Measurements from ENCODE around the gene PCGF2. TPM values are rescaled to one million over a fixed set of nuclear protein-coding genes. Genes with fewer than 3 reads are reported as not detected.
"Not testable (repeated sequence)": the region's sequence is repeated elsewhere in the genome, so short reads cannot be mapped to it uniquely, and the experiment has no call there.

The PCGF2 gene
- 27.7 TPM for polyA plus RNA-seq
- long read RNA-seq, donor 1, partial matches to known transcripts = 0 of 11 reads
- long read RNA-seq, donor 1, other reads (novel, unspliced or antisense) = 11 of 11 reads
- long read RNA-seq, donor 2, partial matches to known transcripts = 408 of 414 reads
- long read RNA-seq, donor 2, other reads (novel, unspliced or antisense) = 5 of 414 reads
- long read RNA-seq, donor 3 = 0 reads
- long read RNA-seq, donor 4, partial matches to known transcripts = 0 of 1 reads
- long read RNA-seq, donor 4, other reads (novel, unspliced or antisense) = 0 of 1 reads
- long read RNA-seq, donor 5, partial matches to known transcripts = 0 of 11 reads
- long read RNA-seq, donor 5, other reads (novel, unspliced or antisense) = 7 of 11 reads
- long read RNA-seq, donor 6 = 0 reads
- long read RNA-seq, donor 7 = 0 reads
- long read RNA-seq, donor 8, partial matches to known transcripts = 10 of 23 reads
- long read RNA-seq, donor 8, other reads (novel, unspliced or antisense) = 11 of 23 reads
- long read RNA-seq, donor 9 = 0 reads
- long read RNA-seq, donor 10, partial matches to known transcripts = 265 of 265 reads
- long read RNA-seq, donor 10, other reads (novel, unspliced or antisense) = 0 of 265 reads
- long read RNA-seq, donor 11, partial matches to known transcripts = 208 of 209 reads
- long read RNA-seq, donor 11, other reads (novel, unspliced or antisense) = 0 of 209 reads

- no CpG with 5 or more reads among the region's 47 CpGs for WGBS (ENCODE audit: insufficient coverage, low lambda C conversion rate)
- peaks cover 9% of the 10 kb centered on the region for H3K27me3 ChIP-seq (ENCODE audit: control insufficient read depth, insufficient read depth, low read length)
- no peaks in the 10 kb centered on the region for H3K9me3 ChIP-seq (ENCODE audit: control insufficient read depth, low read depth, low read length)
- peak within 1 kb of the TSS; percentile 87 for H3K27ac ChIP-seq (ENCODE audit: low read length)
- H3K4me3 ChIP-seq (ENCODE audit: low read length) = peak within 1 kb of the TSS; percentile 81
- H3K36me3 ChIP-seq (ENCODE audit: control insufficient read depth, insufficient read depth, low read length) = no peaks in the 10 kb centered on the region
- peak; percentile 85 to 86 for DNase-seq
- H3K4me1 ChIP-seq (ENCODE audit: control insufficient read depth, insufficient read depth, low read length) = peaks cover 50% of the 10 kb centered on the region
Measured at GRCh38 chr17:38748149-38748891, at the start of gene PCGF2. Gene PCGF2 (minus strand): TSS chr17:38748336. CDS start chr17:38740402, 7,934 bp downstream.

GRCh38 chr17:38797828-38798227 is 49.7 kb upstream of the PCGF2 start:
- WGBS (ENCODE audit: insufficient coverage, low lambda C conversion rate) = no CpG with 5 or more reads among the region's 6 CpGs
- DNase-seq = peak in 1 of 2 donors; percentile 8
- Histone ChIP-seq H3K27ac (ENCODE audit: low read length) (no peak overlapping the region), H3K4me3 (ENCODE audit: low read length) (peak overlapping the region; percentile 73), H3K36me3 (ENCODE audit: control insufficient read depth, insufficient read depth, low read length) (peaks cover 14% of the 10 kb centered on the region), H3K4me1 (ENCODE audit: control insufficient read depth, insufficient read depth, low read length) (peaks cover 32% of the 10 kb centered on the region), H3K9me3 (ENCODE audit: control insufficient read depth, low read depth, low read length) (no peaks in the 10 kb centered on the region), H3K27me3 (ENCODE audit: control insufficient read depth, insufficient read depth, low read length) (no peaks in the 10 kb centered on the region)

- Histone ChIP-seq H3K9me3 (ENCODE audit: control insufficient read depth, low read depth, low read length) (no peaks in the 10 kb centered on the region), H3K27ac (ENCODE audit: low read length) (peak overlapping the region; percentile 81), H3K4me1 (ENCODE audit: control insufficient read depth, insufficient read depth, low read length) (peaks cover 32% of the 10 kb centered on the region), H3K27me3 (ENCODE audit: control insufficient read depth, insufficient read depth, low read length) (no peaks in the 10 kb centered on the region), H3K4me3 (ENCODE audit: low read length) (no peak overlapping the region), H3K36me3 (ENCODE audit: control insufficient read depth, insufficient read depth, low read length) (peaks cover 7% of the 10 kb centered on the region)
- peak in 1 of 2 donors; percentile 36 for DNase-seq
- no CpG with 5 or more reads among the region's 5 CpGs for WGBS (ENCODE audit: insufficient coverage, low lambda C conversion rate)
Measured at GRCh38 chr17:38797158-38797490, 49.0 kb upstream of the PCGF2 start.

GRCh38 chr17:38796451-38797157 is 48.5 kb upstream of the PCGF2 start:
- Histone ChIP-seq H3K4me3 (ENCODE audit: low read length) (no peak overlapping the region), H3K27ac (ENCODE audit: low read length) (peak overlapping the region; percentile 81)
- DNase-seq = peak; percentile 64 to 83

GRCh38 chr17:38794221-38794620 is 46.1 kb upstream of the PCGF2 start:
- H3K36me3 ChIP-seq (ENCODE audit: control insufficient read depth, insufficient read depth, low read length) = peaks cover 1% of the 10 kb centered on the region
- no peak overlapping the region for H3K27ac ChIP-seq (ENCODE audit: low read length)
- H3K9me3 ChIP-seq (ENCODE audit: control insufficient read depth, low read depth, low read length) = no peaks in the 10 kb centered on the region
- WGBS (ENCODE audit: insufficient coverage, low lambda C conversion rate) = 100% methylated on average over 1 of the region's 5 CpGs
- H3K27me3 ChIP-seq (ENCODE audit: control insufficient read depth, insufficient read depth, low read length) = no peaks in the 10 kb centered on the region
- DNase-seq = no peak
- no peak overlapping the region for H3K4me3 ChIP-seq (ENCODE audit: low read length)
- peaks cover 32% of the 10 kb centered on the region for H3K4me1 ChIP-seq (ENCODE audit: control insufficient read depth, insufficient read depth, low read length)

More at GRCh38 chr17:38796451-38797157, 48.5 kb upstream of the PCGF2 start:
- no peaks in the 10 kb centered on the region for H3K9me3 ChIP-seq (ENCODE audit: control insufficient read depth, low read depth, low read length)
- peaks cover 32% of the 10 kb centered on the region for H3K4me1 ChIP-seq (ENCODE audit: control insufficient read depth, insufficient read depth, low read length)
- peaks cover 2% of the 10 kb centered on the region for H3K36me3 ChIP-seq (ENCODE audit: control insufficient read depth, insufficient read depth, low read length)
- no peaks in the 10 kb centered on the region for H3K27me3 ChIP-seq (ENCODE audit: control insufficient read depth, insufficient read depth, low read length)
- no CpG with 5 or more reads among the region's 5 CpGs for WGBS (ENCODE audit: insufficient coverage, low lambda C conversion rate)

- Histone ChIP-seq H3K27me3 (ENCODE audit: control insufficient read depth, insufficient read depth, low read length) (no peaks in the 10 kb centered on the region), H3K36me3 (ENCODE audit: control insufficient read depth, insufficient read depth, low read length) (peaks cover 9% of the 10 kb centered on the region), H3K9me3 (ENCODE audit: control insufficient read depth, low read depth, low read length) (no peaks in the 10 kb centered on the region), H3K4me1 (ENCODE audit: control insufficient read depth, insufficient read depth, low read length) (peaks cover 9% of the 10 kb centered on the region), H3K27ac (ENCODE audit: low read length) (no peak overlapping the region), H3K4me3 (ENCODE audit: low read length) (no peak overlapping the region)
- WGBS (ENCODE audit: insufficient coverage, low lambda C conversion rate) = no CpG with 5 or more reads among the region's 5 CpGs
- no peak for DNase-seq
Measured at GRCh38 chr17:38791162-38791561, 43.0 kb upstream of the PCGF2 start.

GRCh38 chr17:38790148-38790707 is 42.1 kb upstream of the PCGF2 start:
- not testable (repeated sequence) for H3K4me1 ChIP-seq (ENCODE audit: control insufficient read depth, insufficient read depth, low read length); H3K9me3 ChIP-seq (ENCODE audit: control insufficient read depth, low read depth, low read length); DNase-seq; H3K27ac ChIP-seq (ENCODE audit: low read length); H3K27me3 ChIP-seq (ENCODE audit: control insufficient read depth, insufficient read depth, low read length); H3K4me3 ChIP-seq (ENCODE audit: low read length)
- no CpG with 5 or more reads among the region's 13 CpGs for WGBS (ENCODE audit: insufficient coverage, low lambda C conversion rate)
- peaks cover 18% of the 10 kb centered on the region for H3K36me3 ChIP-seq (ENCODE audit: control insufficient read depth, insufficient read depth, low read length)

- no peak overlapping the region for H3K4me3 ChIP-seq (ENCODE audit: low read length)
- no peaks in the 10 kb centered on the region for H3K9me3 ChIP-seq (ENCODE audit: control insufficient read depth, low read depth, low read length)
- no CpG with 5 or more reads among the region's 1 CpG for WGBS (ENCODE audit: insufficient coverage, low lambda C conversion rate)
- no peak overlapping the region for H3K27ac ChIP-seq (ENCODE audit: low read length)
- no peaks in the 10 kb centered on the region for H3K4me1 ChIP-seq (ENCODE audit: control insufficient read depth, insufficient read depth, low read length)
- H3K27me3 ChIP-seq (ENCODE audit: control insufficient read depth, insufficient read depth, low read length) = no peaks in the 10 kb centered on the region
- no peak for DNase-seq
- H3K36me3 ChIP-seq (ENCODE audit: control insufficient read depth, insufficient read depth, low read length) = peaks cover 28% of the 10 kb centered on the region
Measured at GRCh38 chr17:38789185-38789584, 41.0 kb upstream of the PCGF2 start.

- no CpG with 5 or more reads among the region's 4 CpGs for WGBS (ENCODE audit: insufficient coverage, low lambda C conversion rate)
- not testable (repeated sequence) for H3K4me3 ChIP-seq (ENCODE audit: low read length); H3K9me3 ChIP-seq (ENCODE audit: control insufficient read depth, low read depth, low read length); H3K4me1 ChIP-seq (ENCODE audit: control insufficient read depth, insufficient read depth, low read length); H3K27ac ChIP-seq (ENCODE audit: low read length); DNase-seq; H3K27me3 ChIP-seq (ENCODE audit: control insufficient read depth, insufficient read depth, low read length)
- peaks cover 40% of the 10 kb centered on the region for H3K36me3 ChIP-seq (ENCODE audit: control insufficient read depth, insufficient read depth, low read length)
Measured at GRCh38 chr17:38787999-38788398, 39.9 kb upstream of the PCGF2 start.

Measured in large intestine (tissue), 12 donors.